Keratinocyte (primary cell): ENCODE results near the gene GDPD1. TPM values are rescaled to one million over a fixed set of nuclear protein-coding genes. Genes with fewer than 3 reads are reported as not detected.

Source experiments
- DNase-seq: peaks from one replicate; pipeline ENCODE4 v3.0.0-alpha.2; 2011; ENCODE audit warnings: low read depth, missing footprints, low spot score
- FAIRE-seq: peaks from 2 replicates; lab custom pipeline; 2011; peaks lifted over from hg19 to GRCh38; lab: Jason Lieb, UNC
- H2AFZ ChIP-seq: 2 replicates; pipeline ENCODE4 v1.6.0; 2012; ENCODE audit warnings: low read length, control low read depth, inconsistent platforms; ENCODE audit not compliant: control insufficient read depth
- H3K27ac ChIP-seq: 2 replicates; pipeline ENCODE4 v1.5.1; 2011; ENCODE audit warnings: low read length; ENCODE audit not compliant: control insufficient read depth, insufficient read depth
- H3K27me3 ChIP-seq: 3 replicates; pipeline ENCODE4 v1.6.0; 2011; ENCODE audit warnings: low read length; ENCODE audit not compliant: control insufficient read depth, insufficient read depth; ENCODE audit errors: extremely low read depth
- H3K36me3 ChIP-seq, 2 experiments: 2 replicates in 1 of 2; 3 replicates in 1 of 2; pipeline ENCODE4 v1.5.1; 2011; ENCODE audit warnings: low read length in 2 of 2, mild to moderate bottlenecking in 1 of 2; ENCODE audit not compliant: control insufficient read depth in 2 of 2, insufficient read depth in 2 of 2; ENCODE audit errors: extremely low read depth in 1 of 2
- H3K4me1 ChIP-seq: 3 replicates; pipeline ENCODE4 v1.5.1; 2011; ENCODE audit warnings: low read length; ENCODE audit not compliant: control insufficient read depth, insufficient read depth; ENCODE audit errors: extremely low read depth
- H3K4me2 ChIP-seq: 3 replicates; pipeline ENCODE4 v1.6.0; 2011; ENCODE audit warnings: low read depth, low read length; ENCODE audit not compliant: control insufficient read depth, insufficient read depth; ENCODE audit errors: extremely low read depth
- H3K4me3 ChIP-seq, 3 experiments: fragments of 200-600 bp in 1 of 3; sonication (generic) in 1 of 3; 2 replicates in 2 of 3; 3 replicates in 1 of 3; pipeline ENCODE4 v1.5.1; 2011 to 2016; ENCODE audit warnings: low read length in 3 of 3, mild to moderate bottlenecking in 3 of 3, control low read depth in 2 of 3, inconsistent platforms in 1 of 3, low read depth in 1 of 3, mixed read lengths in 1 of 3, mixed run types in 1 of 3, moderate library complexity in 1 of 3; ENCODE audit not compliant: control insufficient read depth in 2 of 3, insufficient read depth in 2 of 3; ENCODE audit errors: extremely low read depth in 1 of 3
- H3K79me2 ChIP-seq: 2 replicates; pipeline ENCODE4 v1.6.0; 2012; ENCODE audit warnings: low read length; ENCODE audit not compliant: control insufficient read depth, insufficient read depth
- H3K9ac ChIP-seq: 3 replicates; pipeline ENCODE4 v1.6.0; 2011; ENCODE audit warnings: low read length; ENCODE audit not compliant: control insufficient read depth, insufficient read depth; ENCODE audit errors: extremely low read depth
- H3K9me1 ChIP-seq: 3 replicates; pipeline ENCODE4 v1.6.0; 2011; ENCODE audit warnings: low read length; ENCODE audit not compliant: control insufficient read depth, insufficient read depth; ENCODE audit errors: extremely low read depth
- H3K9me3 ChIP-seq: 2 replicates; pipeline ENCODE4 v1.5.1; 2012; ENCODE audit warnings: low read depth, low read length; ENCODE audit not compliant: control insufficient read depth
- H4K20me1 ChIP-seq: 3 replicates; pipeline ENCODE4 v1.6.0; 2011; ENCODE audit warnings: low read length; ENCODE audit not compliant: control insufficient read depth, insufficient read depth; ENCODE audit errors: extremely low read depth
- CTCF ChIP-seq, 3 experiments: IDR thresholded peaks in 1 of 3; conservative IDR thresholded peaks in 1 of 3; optimal IDR thresholded peaks in 1 of 3; 2 replicates in 2 of 3; 3 replicates in 1 of 3; pipeline versions ENCODE3 to v1.5.1; 2011; ENCODE audit warnings: low read length in 3 of 3, mild to moderate bottlenecking in 3 of 3, moderate library complexity in 2 of 3, control low read depth in 1 of 3, inconsistent platforms in 1 of 3; ENCODE audit not compliant: insufficient read depth in 2 of 3; ENCODE audit errors: extremely low read depth in 1 of 3
- EZH2 ChIP-seq: IDR thresholded peaks from one replicate; pipeline ENCODE4 v1.6.1; 2012; ENCODE audit warnings: inconsistent platforms, mild to moderate bottlenecking, low read length, moderate library complexity
- dilution Hi-C: fragments of 300-500 bp; cut with MboI; formaldehyde crosslinking; loops from one replicate; pipeline ENCODE4 v1.7.0; 2020; ENCODE audit warnings: low sequenced_read_pairs; ENCODE audit not compliant: extremely low pct_ligation_motif_present
- polyA plus RNA-seq, 5 experiments: library from polyadenylated mRNA; depleted of rRNA in 3 of 5; stranded (reverse) in 3 of 5; stranded (forward) in 1 of 5; unstranded in 1 of 5; fragments of >200 nt; gene quantifications; 1 replicate in 1 of 5; 2 replicates in 3 of 5; 3 replicates in 1 of 5; pipeline versions ENCODE4 v1.2.1 to v1.2.3, GENCODE V29; 2011 to 2012; ENCODE audit warnings: missing spikeins in 2 of 5, low read depth in 1 of 5, low replicate concordance in 1 of 5

The GDPD1 gene
- polyA plus RNA-seq, 1 donor (not counting 4 experiments of a cell fraction or from before 2014, with no cell fraction given) = 3.3 TPM

GRCh38 chr17:59193336-59193862 lies 26.9 kb upstream of the GDPD1 start:
- H3K27ac ChIP-seq = no peak overlapping the region
- H2AFZ ChIP-seq = no peak overlapping the region
- H3K9me1 ChIP-seq = no peaks in the 10 kb centered on the region
- H3K4me2 ChIP-seq = no peak overlapping the region
- H3K9ac ChIP-seq = no peak overlapping the region
- FAIRE-seq (no peak), DNase-seq (no peak)
- H3K36me3 ChIP-seq = peaks cover 3 to 21% of the 10 kb centered on the region in 2 experiments
- no peaks in the 10 kb centered on the region for H4K20me1 ChIP-seq
- H3K27me3 ChIP-seq = no peaks in the 10 kb centered on the region
- dilution Hi-C loops = no loop called here
- no peaks in the 10 kb centered on the region for H3K79me2 ChIP-seq
- H3K4me3 ChIP-seq = no peak overlapping the region
- H3K9me3 ChIP-seq = no peaks in the 10 kb centered on the region
- TF ChIP-seq CTCF (optimal IDR thresholded peaks at IDR 0.05 in 1 of 3, IDR thresholded peaks at IDR 0.05 in 1 of 3, conservative IDR thresholded peaks at IDR 0.05 in 1 of 3; ENCODE audit: extremely low read depth in 1 of 3, insufficient read depth in 2 of 3, low read length in 3 of 3) (no peak), EZH2 (no peak)
- H3K4me1 ChIP-seq = no peaks in the 10 kb centered on the region

GRCh38 chr17:59199398-59199797 lies 20.9 kb upstream of the GDPD1 start:
- no peaks in the 10 kb centered on the region for H3K4me1 ChIP-seq
- no peak overlapping the region for H2AFZ ChIP-seq
- peaks cover 2 to 13% of the 10 kb centered on the region in 2 experiments for H3K36me3 ChIP-seq
- H3K9me1 ChIP-seq = no peaks in the 10 kb centered on the region
- H3K9me3 ChIP-seq = no peaks in the 10 kb centered on the region
- H3K27ac ChIP-seq = no peak overlapping the region
- DNase-seq (no peak), FAIRE-seq (no peak)
- TF ChIP-seq CTCF (optimal IDR thresholded peaks at IDR 0.05 in 1 of 3, IDR thresholded peaks at IDR 0.05 in 1 of 3, conservative IDR thresholded peaks at IDR 0.05 in 1 of 3; ENCODE audit: extremely low read depth in 1 of 3, insufficient read depth in 2 of 3, low read length in 3 of 3) (no peak), EZH2 (no peak)
- H3K9ac ChIP-seq = no peak overlapping the region
- no peaks in the 10 kb centered on the region for H3K27me3 ChIP-seq
- no peak overlapping the region for H3K4me2 ChIP-seq
- no peaks in the 10 kb centered on the region for H3K79me2 ChIP-seq
- dilution Hi-C loops = no loop called here
- H4K20me1 ChIP-seq = no peaks in the 10 kb centered on the region
- no peak overlapping the region for H3K4me3 ChIP-seq
